8988T (cell line): ENCODE data around the gene REV1.
A peak's percentile ranks its signal among the peaks of the same experiment; 100 is the strongest.
"Not testable (repeated sequence)": the region's sequence is repeated elsewhere in the genome, so short reads cannot be mapped to it uniquely, and the experiment has no call there.

Experiments used
- DNase-seq: peaks from one replicate; pipeline ENCODE4 v3.0.0; 2011

REV1 gene

GRCh38 chr2:99489761-99490622 is at the start of gene REV1:
Gene REV1 (minus strand): TSS chr2:99490017. CDS start chr2:99464975, 25,042 bp downstream.
- peak; percentile 93 for DNase-seq

- no peak for DNase-seq
Observed at GRCh38 chr2:99537910-99538485, 48.2 kb upstream of the REV1 start.

GRCh38 chr2:99524056-99524455 is 34.2 kb upstream of the REV1 start:
- DNase-seq: no peak

GRCh38 chr2:99522157-99522556 is 32.3 kb upstream of the REV1 start:
- DNase-seq: no peak

GRCh38 chr2:99520813-99521212 is 31.0 kb upstream of the REV1 start:
- no peak for DNase-seq

- no peak for DNase-seq
Observed at GRCh38 chr2:99520195-99520594, 30.4 kb upstream of the REV1 start.

- DNase-seq: no peak
Observed at GRCh38 chr2:99514357-99514756, 24.5 kb upstream of the REV1 start.

- DNase-seq: no peak
Observed at GRCh38 chr2:99512181-99512591, 22.4 kb upstream of the REV1 start.

GRCh38 chr2:99509387-99509786 is 19.6 kb upstream of the REV1 start:
- no peak for DNase-seq

- DNase-seq: no peak
Observed at GRCh38 chr2:99507937-99508818, 18.4 kb upstream of the REV1 start.

- no peak for DNase-seq
Observed at GRCh38 chr2:99504844-99505584, 15.2 kb upstream of the REV1 start.

GRCh38 chr2:99503662-99504416 is 14.0 kb upstream of the REV1 start:
- DNase-seq: not testable (repeated sequence)

- no peak for DNase-seq
Observed at GRCh38 chr2:99496021-99496420, 6.2 kb upstream of the REV1 start.

- DNase-seq: no peak
Observed at GRCh38 chr2:99495115-99495860, 5.5 kb upstream of the REV1 start.

GRCh38 chr2:99492721-99493120 is 2.9 kb upstream of the REV1 start:
- DNase-seq: no peak

- DNase-seq: no peak
Observed at GRCh38 chr2:99490623-99491461, 1.0 kb upstream of the REV1 start.

GRCh38 chr2:99489063-99489760 is 605 bp downstream of the REV1 start:
- peak; percentile 57 for DNase-seq

- DNase-seq: peak; percentile 18
Observed at GRCh38 chr2:99488539-99489062, 1.2 kb downstream of the REV1 start.

GRCh38 chr2:99487906-99488305 is 1.9 kb downstream of the REV1 start:
- DNase-seq: no peak
